T-helper 1 cell treated with Interleukin-12 subunit alpha and Interleukin-12 subunit beta and Interleukin-4 antibody, amounts not matched to agents 30 μg/mL and 1 μg/mL, for 36 hours (primary cell): ENCODE results near the gene AKR1E2.
A peak's percentile ranks its signal among the peaks of the same experiment; 100 is the strongest.

Source experiments
- H3K27ac Mint-ChIP-seq: one replicate; pipeline ENCODE4 v1.8.0; 2021; ENCODE audit warnings: mild to moderate bottlenecking, mixed read lengths
- H3K27me3 Mint-ChIP-seq: one replicate; pipeline ENCODE4 v1.8.0; 2021; ENCODE audit warnings: low read depth, mixed read lengths
- H3K36me3 Mint-ChIP-seq: one replicate; pipeline ENCODE4 v1.8.0; 2021; ENCODE audit warnings: low read depth, mixed read lengths
- H3K4me1 Mint-ChIP-seq: one replicate; pipeline ENCODE4 v1.8.0; 2021; ENCODE audit warnings: low read depth, mixed read lengths
- H3K4me3 Mint-ChIP-seq: one replicate; pipeline ENCODE4 v1.8.0; 2021; ENCODE audit warnings: mild to moderate bottlenecking, moderate library complexity, mixed read lengths
- H3K9me3 Mint-ChIP-seq: one replicate; pipeline ENCODE4 v1.8.0; 2021; ENCODE audit warnings: mixed read lengths

Gene AKR1E2

DNA sequence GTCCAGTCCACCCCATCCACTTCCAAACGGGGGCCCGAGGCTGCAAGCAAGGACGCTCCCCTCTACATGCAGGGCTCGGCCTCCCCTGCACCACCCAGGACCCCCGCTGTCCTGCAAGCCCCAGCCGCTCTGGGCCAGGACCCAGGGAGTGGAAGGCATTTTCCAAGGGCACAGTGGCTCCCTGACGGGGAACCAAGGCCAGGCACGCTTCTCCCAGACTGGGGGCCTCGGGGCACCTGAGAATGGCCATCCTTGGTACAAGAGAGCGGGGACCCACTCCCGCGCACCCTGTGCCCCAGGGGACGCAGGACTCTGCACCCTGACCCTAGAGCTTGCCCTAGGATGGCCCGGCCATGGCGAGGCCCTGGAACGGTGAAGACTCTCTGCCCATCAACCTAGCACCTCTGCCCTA is 545 bp upstream of the AKR1E2 start:
- no peaks in the 10 kb centered on the region for H3K9me3 Mint-ChIP-seq

GRCh38 chr10:4826792-4827324 is 851 bp downstream of the AKR1E2 start:
- Mint-ChIP-seq H3K27ac (peak overlapping the region; percentile 41), H3K4me3 (peak overlapping the region; percentile 84), H3K36me3 (peaks cover 11% of the 10 kb centered on the region), H3K4me1 (peaks cover 16% of the 10 kb centered on the region), H3K9me3 (no peaks in the 10 kb centered on the region), H3K27me3 (peaks cover 46% of the 10 kb centered on the region)

More for the DNA sequence above, 545 bp upstream of the AKR1E2 start:
- peaks cover 1% of the 10 kb centered on the region for H3K36me3 Mint-ChIP-seq
- peak overlapping the region; percentile 84 for H3K4me3 Mint-ChIP-seq
- peak overlapping the region; percentile 58 for H3K27ac Mint-ChIP-seq
- H3K27me3 Mint-ChIP-seq: peaks cover 58% of the 10 kb centered on the region
- H3K4me1 Mint-ChIP-seq: peaks cover 11% of the 10 kb centered on the region

DNA sequence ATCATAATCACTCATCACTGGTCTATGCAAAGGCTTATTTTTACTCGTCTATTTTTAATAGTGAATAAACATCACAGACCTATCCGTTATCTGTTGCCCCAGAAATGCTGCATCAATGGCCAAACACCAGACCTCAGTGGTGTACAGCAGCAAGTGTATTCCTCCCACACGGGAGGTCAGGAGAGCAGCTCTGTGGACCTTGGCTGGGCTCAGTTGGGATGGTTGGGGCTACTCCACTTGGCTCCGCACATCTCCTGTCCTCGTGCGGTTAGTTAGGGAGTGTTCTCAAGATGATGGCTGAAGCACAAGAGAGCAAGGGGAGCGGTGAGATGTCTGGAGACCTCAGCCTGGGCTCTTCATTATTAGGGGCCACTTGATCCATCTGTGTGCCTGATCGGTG is 2.0 kb downstream of the AKR1E2 start:
- Mint-ChIP-seq H3K27me3 (peaks cover 38% of the 10 kb centered on the region), H3K4me1 (peaks cover 16% of the 10 kb centered on the region), H3K27ac (no peak overlapping the region), H3K9me3 (no peaks in the 10 kb centered on the region), H3K4me3 (no peak overlapping the region), H3K36me3 (peaks cover 14% of the 10 kb centered on the region)

DNA sequence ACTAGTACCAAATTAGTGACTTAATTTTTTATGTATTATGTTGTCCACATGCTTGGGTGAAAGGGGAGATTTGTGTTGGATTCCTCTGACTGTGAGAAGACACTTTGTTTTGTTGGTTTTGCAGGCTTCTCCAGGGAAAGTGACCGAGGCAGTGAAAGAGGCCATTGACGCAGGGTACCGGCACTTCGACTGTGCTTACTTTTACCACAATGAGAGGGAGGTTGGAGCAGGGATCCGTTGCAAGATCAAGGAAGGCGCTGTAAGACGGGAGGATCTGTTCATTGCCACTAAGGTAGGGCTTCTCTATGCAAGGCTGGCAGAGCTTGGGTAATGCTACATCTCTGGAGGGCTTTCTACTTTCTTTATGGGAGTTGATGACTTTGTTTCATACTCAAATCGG is 4.5 kb downstream of the AKR1E2 start:
- peaks cover 22% of the 10 kb centered on the region for H3K27me3 Mint-ChIP-seq
- H3K4me3 Mint-ChIP-seq: no peak overlapping the region
- peaks cover 23% of the 10 kb centered on the region for H3K4me1 Mint-ChIP-seq

DNA sequence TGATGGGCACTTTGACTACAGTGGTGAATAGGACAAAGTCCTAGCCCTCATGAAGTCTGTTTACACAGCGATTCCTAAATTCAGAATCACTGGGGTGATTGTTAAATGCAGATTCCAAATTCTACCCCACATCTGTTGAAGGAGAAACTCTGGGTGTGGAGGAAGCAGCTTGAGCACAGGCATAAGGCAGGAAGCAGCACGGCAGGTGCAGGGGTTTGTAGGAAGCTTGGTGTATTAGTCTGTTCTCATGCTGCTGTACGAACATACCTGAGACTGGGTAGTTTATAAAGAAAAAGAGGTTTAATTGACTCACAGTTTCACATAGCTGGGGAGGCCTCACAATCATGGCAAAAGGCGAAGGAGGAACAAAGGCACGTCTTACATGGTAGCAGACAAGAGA is 5.1 kb downstream of the AKR1E2 start:
- peaks cover 18% of the 10 kb centered on the region for H3K27me3 Mint-ChIP-seq
- H3K27ac Mint-ChIP-seq: no peak overlapping the region
- H3K9me3 Mint-ChIP-seq: no peaks in the 10 kb centered on the region
- no peak overlapping the region for H3K4me3 Mint-ChIP-seq
- peaks cover 23% of the 10 kb centered on the region for H3K4me1 Mint-ChIP-seq
- peaks cover 18% of the 10 kb centered on the region for H3K36me3 Mint-ChIP-seq

More for the DNA sequence above, 4.5 kb downstream of the AKR1E2 start:
- Mint-ChIP-seq H3K36me3 (peaks cover 17% of the 10 kb centered on the region), H3K9me3 (no peaks in the 10 kb centered on the region), H3K27ac (no peak overlapping the region)

DNA sequence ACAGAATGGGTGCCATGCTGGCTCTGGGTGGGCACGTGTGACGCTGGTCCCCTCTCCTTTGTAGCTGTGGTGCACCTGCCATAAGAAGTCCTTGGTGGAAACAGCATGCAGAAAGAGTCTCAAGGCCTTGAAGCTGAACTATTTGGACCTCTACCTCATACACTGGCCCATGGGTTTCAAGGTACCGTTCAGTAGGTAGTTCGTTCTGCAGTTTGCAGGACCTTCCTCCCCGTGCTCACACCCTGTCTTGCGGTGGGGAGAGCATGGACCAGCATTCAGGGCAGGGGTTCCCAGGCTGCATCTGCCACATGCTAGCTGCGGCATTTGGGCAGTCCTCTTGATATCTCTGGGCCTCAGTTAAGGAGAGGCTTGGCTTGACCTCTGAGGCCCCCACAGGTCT is 7.3 kb downstream of the AKR1E2 start:
- Mint-ChIP-seq H3K27ac (no peak overlapping the region), H3K4me3 (no peak overlapping the region), H3K4me1 (peaks cover 24% of the 10 kb centered on the region), H3K36me3 (peaks cover 22% of the 10 kb centered on the region), H3K9me3 (no peaks in the 10 kb centered on the region), H3K27me3 (peaks cover 6% of the 10 kb centered on the region)

GRCh38 chr10:4834898-4835405 is 8.9 kb downstream of the AKR1E2 start:
- H3K27me3 Mint-ChIP-seq: no peaks in the 10 kb centered on the region
- no peak overlapping the region for H3K4me3 Mint-ChIP-seq
- H3K9me3 Mint-ChIP-seq: no peaks in the 10 kb centered on the region
- peak overlapping the region; percentile 52 for H3K27ac Mint-ChIP-seq
- peaks cover 22% of the 10 kb centered on the region for H3K36me3 Mint-ChIP-seq
- peaks cover 24% of the 10 kb centered on the region for H3K4me1 Mint-ChIP-seq

DNA sequence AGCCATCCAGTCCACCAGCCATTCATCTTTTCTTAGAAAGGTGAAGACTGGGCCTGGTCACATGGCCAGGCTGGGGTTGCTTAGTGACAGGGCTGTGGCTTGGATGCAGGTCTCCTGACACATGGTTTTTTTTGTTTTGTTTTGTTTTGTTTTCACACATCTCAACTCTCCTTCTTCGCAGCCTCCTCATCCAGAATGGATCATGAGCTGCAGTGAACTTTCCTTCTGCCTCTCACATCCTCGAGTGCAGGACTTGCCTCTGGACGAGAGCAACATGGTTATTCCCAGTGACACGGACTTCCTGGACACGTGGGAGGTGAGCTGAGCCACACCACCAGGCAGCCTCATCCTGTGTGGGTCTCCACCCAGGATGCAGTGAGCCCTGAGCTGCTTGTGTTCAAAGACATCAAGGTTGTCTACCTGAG is 9.5 kb downstream of the AKR1E2 start:
- H3K9me3 Mint-ChIP-seq: no peaks in the 10 kb centered on the region
- H3K4me3 Mint-ChIP-seq: peak overlapping the region; percentile 57
- peaks cover 22% of the 10 kb centered on the region for H3K4me1 Mint-ChIP-seq
- H3K36me3 Mint-ChIP-seq: peaks cover 20% of the 10 kb centered on the region
- H3K27me3 Mint-ChIP-seq: no peaks in the 10 kb centered on the region
- peak overlapping the region; percentile 95 for H3K27ac Mint-ChIP-seq

DNA sequence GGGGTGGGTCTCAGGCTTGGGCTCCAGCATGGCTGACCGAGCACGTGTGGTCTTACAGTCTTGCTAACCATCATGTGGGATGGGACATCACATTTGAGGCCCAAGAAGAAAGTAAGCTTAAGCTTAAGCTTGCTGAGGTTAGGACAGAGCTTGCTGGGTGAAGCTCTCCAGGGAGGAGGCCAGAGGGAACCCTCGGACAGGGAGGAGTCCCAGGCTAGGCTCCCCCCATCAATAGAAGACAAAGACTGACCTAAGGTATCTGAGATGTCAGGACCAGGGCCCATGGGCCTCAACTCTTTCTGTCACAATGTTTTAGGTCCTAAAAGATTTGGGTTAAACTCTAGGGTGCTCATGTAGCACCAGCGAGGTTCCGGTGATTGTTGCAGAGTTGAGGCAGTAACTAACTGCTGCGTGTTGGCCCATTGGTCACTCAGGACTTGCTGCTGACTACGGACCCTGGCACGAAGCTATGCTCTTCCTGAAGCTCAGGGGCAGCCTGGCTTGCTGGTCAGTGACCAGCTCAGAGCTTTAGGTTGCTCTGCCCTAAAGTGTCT is 10.5 kb downstream of the AKR1E2 start:
- H3K4me1 Mint-ChIP-seq: peaks cover 19% of the 10 kb centered on the region
- H3K9me3 Mint-ChIP-seq: no peaks in the 10 kb centered on the region
- H3K36me3 Mint-ChIP-seq: peaks cover 13% of the 10 kb centered on the region
- H3K27me3 Mint-ChIP-seq: no peaks in the 10 kb centered on the region
- no peak overlapping the region for H3K27ac Mint-ChIP-seq
- H3K4me3 Mint-ChIP-seq: no peak overlapping the region

DNA sequence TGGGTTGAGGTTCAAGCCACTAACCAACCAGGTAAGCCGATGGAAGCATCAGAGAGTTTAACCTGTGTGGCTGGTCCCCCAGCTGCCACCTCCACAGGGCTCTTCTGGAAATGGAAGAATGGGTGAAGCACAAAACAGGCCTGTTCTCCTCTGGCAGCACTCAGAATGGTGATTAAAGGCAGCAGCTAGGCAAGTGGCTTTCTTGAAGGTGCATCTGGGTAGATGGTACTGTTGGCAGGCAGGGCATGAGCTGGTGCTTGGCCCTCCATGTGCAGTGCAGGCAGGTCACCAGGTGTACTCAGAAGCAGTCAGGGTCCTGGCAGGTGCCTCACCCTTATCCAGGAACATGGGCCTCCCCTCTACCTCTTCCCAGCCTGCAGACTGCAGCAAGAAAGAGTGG is 11.5 kb downstream of the AKR1E2 start:
- Mint-ChIP-seq H3K36me3 (peaks cover 8% of the 10 kb centered on the region), H3K9me3 (no peaks in the 10 kb centered on the region), H3K4me1 (peaks cover 18% of the 10 kb centered on the region), H3K27me3 (no peaks in the 10 kb centered on the region), H3K27ac (no peak overlapping the region), H3K4me3 (no peak overlapping the region)

DNA sequence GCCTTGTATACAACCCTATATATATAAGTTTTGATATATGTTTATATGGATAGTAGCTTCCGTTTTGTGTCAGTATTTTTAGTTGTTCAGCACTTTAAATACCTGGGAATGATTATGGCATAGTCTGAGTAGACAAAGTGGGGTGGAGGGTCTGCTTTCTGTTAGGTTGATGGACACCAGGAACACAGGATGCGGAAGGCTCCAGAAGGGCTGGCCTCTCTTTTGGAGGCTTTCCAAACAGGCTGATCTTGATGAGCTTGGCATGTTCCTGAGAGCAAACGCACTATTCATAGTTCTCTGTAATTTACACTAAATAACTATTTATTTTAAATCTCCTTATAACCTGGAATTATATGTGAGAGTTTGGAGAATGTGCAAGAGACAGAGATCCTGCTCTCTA is 12.7 kb downstream of the AKR1E2 start:
- Mint-ChIP-seq H3K27me3 (no peaks in the 10 kb centered on the region), H3K4me3 (no peak overlapping the region), H3K27ac (no peak overlapping the region), H3K9me3 (no peaks in the 10 kb centered on the region), H3K4me1 (peaks cover 18% of the 10 kb centered on the region), H3K36me3 (peaks cover 6% of the 10 kb centered on the region)

DNA sequence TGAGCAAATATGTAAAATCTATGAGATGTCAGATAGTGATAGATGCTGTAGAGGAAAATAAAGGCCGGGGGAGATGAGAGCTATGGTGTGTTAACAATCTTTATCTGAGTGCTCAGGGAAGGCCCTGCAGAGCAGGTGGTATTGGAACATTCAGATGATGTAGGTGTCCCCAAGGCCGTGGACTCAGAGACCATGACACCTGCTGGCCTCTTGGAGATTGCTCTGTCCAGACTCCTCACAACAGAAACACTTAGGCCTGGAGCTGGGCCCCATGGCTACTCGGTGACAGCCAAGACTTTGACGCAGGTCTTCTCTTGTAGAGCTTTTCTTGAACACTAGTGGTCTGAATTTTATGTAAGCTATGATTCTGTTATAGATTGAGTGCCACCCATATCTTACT is 13.3 kb downstream of the AKR1E2 start:
- Mint-ChIP-seq H3K27me3 (no peaks in the 10 kb centered on the region), H3K9me3 (no peaks in the 10 kb centered on the region), H3K4me1 (peaks cover 18% of the 10 kb centered on the region), H3K27ac (no peak overlapping the region), H3K36me3 (peaks cover 9% of the 10 kb centered on the region), H3K4me3 (no peak overlapping the region)

GRCh38 chr10:4840151-4840550 is 14.1 kb downstream of the AKR1E2 start:
- Mint-ChIP-seq H3K36me3 (peaks cover 9% of the 10 kb centered on the region), H3K4me3 (no peak overlapping the region), H3K27me3 (no peaks in the 10 kb centered on the region), H3K27ac (no peak overlapping the region), H3K9me3 (no peaks in the 10 kb centered on the region), H3K4me1 (peaks cover 16% of the 10 kb centered on the region)

DNA sequence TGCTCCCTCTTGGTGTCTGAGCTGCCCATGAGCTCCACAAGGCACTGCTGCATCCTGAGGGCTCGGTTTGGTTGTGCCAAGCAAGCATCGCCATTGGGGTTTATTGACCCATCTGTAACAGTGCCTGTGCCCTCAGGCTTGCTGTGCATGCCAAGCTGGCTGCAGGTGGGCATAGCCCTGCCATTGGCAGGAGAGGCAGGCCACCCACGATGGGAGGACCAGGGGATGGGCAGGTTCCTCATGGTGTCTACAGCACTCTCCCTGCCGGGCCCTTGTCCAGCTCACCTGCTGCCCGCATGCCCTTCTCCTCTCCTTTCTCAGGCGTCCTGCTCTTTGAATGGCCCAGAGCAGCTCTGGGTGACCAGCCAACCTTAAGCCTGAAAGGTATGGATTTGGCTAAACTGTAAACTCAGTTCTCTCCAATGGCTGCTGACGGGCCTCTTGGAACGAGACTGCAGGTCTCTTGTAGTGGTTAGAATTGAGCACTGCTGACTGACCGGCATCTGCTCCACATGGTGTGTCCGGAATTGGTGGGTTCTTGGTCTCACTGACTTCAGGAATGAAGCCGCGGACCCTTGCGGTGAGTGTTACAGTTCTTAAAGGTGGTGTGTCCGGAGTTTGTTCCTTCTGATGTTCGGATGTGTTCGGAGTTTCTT is 17.6 kb downstream of the AKR1E2 start:
- Mint-ChIP-seq H3K27me3 (no peaks in the 10 kb centered on the region), H3K27ac (no peak overlapping the region), H3K4me1 (peaks cover 3% of the 10 kb centered on the region), H3K4me3 (no peak overlapping the region), H3K9me3 (no peaks in the 10 kb centered on the region), H3K36me3 (peaks cover 3% of the 10 kb centered on the region)

- H3K9me3 Mint-ChIP-seq: no peaks in the 10 kb centered on the region
- H3K4me1 Mint-ChIP-seq: peaks cover 13% of the 10 kb centered on the region
- H3K27ac Mint-ChIP-seq: no peak overlapping the region
- H3K36me3 Mint-ChIP-seq: peaks cover 8% of the 10 kb centered on the region
- H3K27me3 Mint-ChIP-seq: no peaks in the 10 kb centered on the region
- H3K4me3 Mint-ChIP-seq: no peak overlapping the region
Measured at GRCh38 chr10:4844864-4845263, 18.9 kb downstream of the AKR1E2 start.
